GM21737 (cell line): ENCODE measurements around the gene HEPH.
"Not testable (repeated sequence)": the region's sequence is repeated elsewhere in the genome, so short reads cannot be mapped to it uniquely, and the experiment has no call there.

ENCODE experiments used
- ATAC-seq: cut with Tn5 transposase; IDR thresholded peaks from one replicate; pipeline ENCODE4 v1.9.1; 2021; ENCODE audit warnings: mild to moderate bottlenecking, moderate library complexity; ENCODE audit not compliant: unreplicated experiment

Gene HEPH

DNA sequence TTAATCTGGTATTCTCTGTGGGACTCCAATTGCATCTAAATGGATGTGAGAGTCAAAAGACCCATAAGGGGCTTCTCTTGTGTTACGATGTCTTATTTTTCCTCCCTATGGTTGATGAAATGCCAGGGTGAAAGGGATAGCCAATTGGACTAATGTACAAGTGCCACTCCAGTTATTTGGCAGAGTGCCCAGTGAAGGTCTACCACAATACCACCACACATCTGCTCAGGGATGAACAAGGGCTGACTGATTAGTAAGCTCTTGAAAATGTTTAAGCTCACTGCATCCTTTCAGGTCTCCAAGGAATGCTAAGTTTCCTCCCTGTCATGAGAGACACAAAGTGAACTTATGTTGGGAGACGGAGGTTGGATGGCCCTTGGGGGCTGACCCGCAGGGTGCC, 57.8 kb downstream of the HEPH start:
- no peak for ATAC-seq

- ATAC-seq, result no peak
Measured at GRCh38 chrX:66232296-66232695, 68.2 kb downstream of the HEPH start.

- no peak for ATAC-seq
Measured at GRCh38 chrX:66233209-66233608, 69.2 kb downstream of the HEPH start.

- ATAC-seq, result not testable (repeated sequence)
Measured at GRCh38 chrX:66233904-66234303, 69.9 kb downstream of the HEPH start.

DNA sequence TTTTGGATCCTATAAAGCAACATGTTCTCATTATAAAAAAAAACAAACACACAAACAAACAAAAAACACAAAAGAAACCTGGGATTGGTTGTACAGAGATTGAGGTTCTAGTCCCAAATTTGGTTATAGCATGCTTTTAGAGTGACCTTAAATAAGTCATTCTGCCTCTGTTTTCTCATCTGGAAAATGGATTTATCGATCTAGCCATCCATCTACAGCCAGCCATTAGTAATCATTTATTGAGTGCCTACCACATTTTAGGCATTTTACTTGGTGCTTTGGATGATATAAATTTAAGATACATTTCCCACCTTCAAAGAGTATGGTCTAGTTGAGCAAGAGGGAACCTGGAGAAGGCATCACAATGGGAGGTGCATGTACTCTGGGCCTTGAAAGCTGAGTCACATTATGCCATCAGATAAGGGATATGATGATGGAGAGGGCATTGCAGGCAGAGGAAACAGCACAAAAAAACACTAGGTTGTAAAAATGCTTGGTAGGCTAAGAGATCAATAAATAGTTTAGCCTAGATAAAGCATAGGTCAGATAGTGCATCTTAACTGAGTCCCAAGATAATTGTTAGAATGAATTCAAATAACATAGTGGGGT, 91.4 kb downstream of the HEPH start:
- no peak for ATAC-seq

DNA sequence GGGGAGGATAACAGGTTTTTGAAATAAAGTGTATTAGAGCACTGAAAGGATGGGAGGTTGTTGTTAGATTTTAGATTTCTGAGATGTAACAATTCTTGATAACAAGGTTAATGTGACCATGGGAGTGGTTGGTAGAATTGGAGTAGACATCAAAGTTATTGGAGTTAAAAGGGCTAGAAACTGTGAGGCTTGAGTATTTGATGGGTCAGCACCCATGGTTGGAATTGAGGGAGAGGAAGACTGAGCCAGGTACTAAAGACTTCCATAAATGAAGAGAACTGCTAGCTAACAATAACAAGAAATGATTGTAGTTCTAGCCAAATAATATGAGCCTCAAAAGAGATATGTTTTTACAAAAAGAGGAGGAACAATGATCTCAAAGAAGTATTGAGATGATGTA, 98.8 kb downstream of the HEPH start:
- ATAC-seq, result no peak
